ENCODE results near the gene ZNF440. TPM values are rescaled to one million over a fixed set of nuclear protein-coding genes. Genes with fewer than 3 reads are reported as not detected.
A peak's percentile ranks its signal among the peaks of the same experiment; 100 is the strongest.
"Not testable (repeated sequence)": the region's sequence is repeated elsewhere in the genome, so short reads cannot be mapped to it uniquely, and the experiment has no call there.

The ZNF440 gene
- total RNA-seq, 1 donor from 2014 or later = 9.2 TPM

DNA sequence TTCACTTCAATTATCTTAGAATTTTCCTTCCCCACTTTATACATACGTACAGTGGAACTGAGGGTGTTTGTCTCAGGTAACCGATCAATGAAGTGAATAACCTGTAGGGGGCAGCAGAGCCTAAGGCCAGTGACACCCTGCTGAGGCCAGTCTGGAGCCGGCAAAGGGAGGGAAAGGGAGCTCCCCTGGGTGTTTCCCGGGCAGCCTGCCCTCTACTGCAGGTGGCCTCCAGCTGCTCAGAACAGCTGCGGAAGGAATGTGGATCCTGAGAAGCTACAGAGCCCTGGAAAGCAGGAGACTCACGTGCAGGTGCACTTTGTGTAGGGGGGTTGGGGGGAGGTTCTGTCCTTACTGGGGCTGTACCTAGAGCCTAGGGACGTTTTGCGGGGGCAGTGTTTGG, 16.6 kb upstream of the ZNF440 start:
- H3K36me3 Mint-ChIP-seq (ENCODE audit: low read depth) = no peaks in the 10 kb centered on the region
- peak overlapping the region; percentile 78 for H3K4me3 Mint-ChIP-seq
- DNase-seq (ENCODE audit: low spot score) = peak; percentile 63
- peaks cover 14% of the 10 kb centered on the region for H3K4me1 Mint-ChIP-seq (ENCODE audit: low read depth)
- no peak overlapping the region for H3K27ac Mint-ChIP-seq
- no peaks in the 10 kb centered on the region for H3K27me3 Mint-ChIP-seq (ENCODE audit: insufficient read depth)
- intact Hi-C loops (cut with micrococcal nuclease) = loop anchor here (1.0 to 5.0 kb wide), 6 partner anchors 31 to 360 kb away; partner anchors contain the start of genes ZNF441 and ZNF625
- H3K9me3 Mint-ChIP-seq = peaks cover 14% of the 10 kb centered on the region

DNA sequence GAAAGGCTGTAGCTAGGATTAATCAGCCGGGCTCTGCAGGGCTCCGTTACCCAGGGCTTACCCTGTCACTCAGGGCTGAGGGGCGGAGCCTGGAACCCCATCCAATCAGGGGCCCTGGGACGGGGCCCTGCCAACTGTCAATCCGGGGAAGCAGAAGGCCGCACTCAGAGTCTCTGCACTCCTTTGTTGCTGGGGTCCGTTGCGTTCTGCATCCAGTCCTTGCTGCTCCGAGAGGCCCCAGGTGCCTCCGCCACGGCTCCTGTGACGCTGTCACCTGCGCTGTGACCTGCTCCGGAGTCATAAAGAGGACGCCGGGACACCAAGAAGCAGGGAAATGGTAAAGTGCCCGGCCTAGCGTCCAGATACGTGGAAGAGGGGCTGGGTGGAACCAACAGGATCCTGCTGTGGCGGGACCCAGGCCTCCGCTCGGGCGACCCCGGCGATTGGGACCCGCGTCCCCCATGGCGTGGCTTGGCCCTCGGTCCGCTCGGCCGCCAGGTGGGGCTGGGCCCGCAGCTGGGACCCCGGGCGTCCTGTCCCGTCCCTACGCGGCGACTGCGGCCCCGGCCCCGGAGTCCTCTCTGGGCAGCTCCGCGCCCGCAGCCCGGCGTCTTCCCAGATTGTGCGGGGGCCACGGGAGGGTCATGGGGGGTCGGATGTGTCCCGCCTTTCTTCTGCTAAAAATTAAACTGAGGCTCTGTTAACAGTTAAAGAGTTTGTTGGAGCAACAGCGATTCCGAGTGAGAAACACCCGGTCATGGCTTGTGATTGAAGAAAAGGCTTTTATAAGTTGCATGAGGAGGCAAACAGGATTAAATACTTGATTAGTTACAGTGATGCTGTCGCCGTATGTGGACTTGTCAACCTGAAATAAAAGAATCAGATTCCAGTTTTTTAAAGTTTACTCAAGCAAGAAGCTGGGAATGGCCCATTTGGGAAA, 15.4 kb upstream of the ZNF440 start, which contains the start of gene ZNF491:
Gene ZNF491 (plus strand): TSS at position 133 of the 940 bp plus-strand sequence. CDS start 7,431 bp downstream, outside the sequence.
- H3K27me3 Mint-ChIP-seq (ENCODE audit: insufficient read depth) = no peaks in the 10 kb centered on the region
- H3K36me3 Mint-ChIP-seq (ENCODE audit: low read depth) = no peaks in the 10 kb centered on the region
- DNase-seq (ENCODE audit: low spot score) = peak; percentile 63
- H3K9me3 Mint-ChIP-seq = peaks cover 15% of the 10 kb centered on the region
- H3K4me1 Mint-ChIP-seq (ENCODE audit: low read depth) = peaks cover 14% of the 10 kb centered on the region
- intact Hi-C loops (cut with micrococcal nuclease) = loop anchor here (1.0 to 5.0 kb wide), 3 partner anchors 16 to 359 kb away; partner anchors contain the start of genes ZNF440 and ZNF625
- no peak within 1 kb of the TSS for H3K27ac Mint-ChIP-seq
- peak within 1 kb of the TSS; percentile 78 for H3K4me3 Mint-ChIP-seq

DNA sequence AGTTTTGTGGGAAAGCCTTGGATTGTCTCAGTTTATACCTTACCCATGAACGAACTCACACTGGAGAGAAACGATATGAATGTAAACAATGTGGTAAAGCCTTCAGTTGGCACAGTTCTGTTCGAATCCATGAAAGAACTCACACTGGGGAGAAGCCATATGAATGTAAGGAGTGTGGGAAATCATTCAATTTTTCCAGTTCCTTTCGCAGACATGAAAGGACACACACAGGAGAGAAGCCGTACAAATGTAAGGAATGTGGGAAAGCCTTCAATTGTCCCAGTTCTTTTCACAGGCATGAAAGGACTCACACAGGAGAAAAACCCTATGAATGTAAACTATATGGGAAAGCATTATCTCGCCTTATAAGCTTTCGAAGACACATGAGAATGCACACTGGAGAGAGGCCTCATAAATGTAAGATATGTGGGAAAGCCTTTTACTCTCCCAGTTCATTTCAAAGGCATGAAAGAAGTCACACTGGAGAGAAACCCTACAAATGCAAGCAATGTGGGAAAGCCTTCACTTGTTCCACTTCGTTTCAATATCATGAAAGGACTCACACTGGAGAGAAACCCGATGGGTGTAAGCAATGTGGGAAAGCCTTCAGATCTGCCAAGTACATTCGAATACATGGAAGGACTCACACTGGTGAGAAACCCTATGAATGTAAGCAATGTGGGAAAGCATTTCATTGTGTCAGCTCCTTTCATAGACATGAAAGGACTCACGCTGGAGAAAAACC, 7.5 kb upstream of the ZNF440 start:
- Mint-ChIP-seq H3K9me3 (peaks cover 61% of the 10 kb centered on the region), H3K4me3 (no peak overlapping the region), H3K4me1 (ENCODE audit: low read depth) (no peaks in the 10 kb centered on the region), H3K27ac (no peak overlapping the region), H3K27me3 (ENCODE audit: insufficient read depth) (peaks cover 1% of the 10 kb centered on the region), H3K36me3 (ENCODE audit: low read depth) (peaks cover 2% of the 10 kb centered on the region)
- no peak for DNase-seq (ENCODE audit: low spot score)
- intact Hi-C loops (cut with micrococcal nuclease) = no loop called here

DNA sequence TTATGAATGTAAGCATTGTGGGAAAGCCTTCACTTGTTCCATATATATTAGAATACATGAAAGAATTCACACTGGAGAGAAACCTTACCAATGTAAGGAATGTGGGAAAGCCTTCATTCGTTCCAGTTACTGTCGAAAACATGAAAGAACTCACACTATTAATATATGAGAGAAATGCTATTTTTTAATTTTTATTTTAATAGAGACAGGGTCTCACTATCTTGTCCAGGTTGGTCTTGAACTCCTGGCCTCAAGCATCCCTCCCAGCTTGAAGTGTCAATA, 7.0 kb upstream of the ZNF440 start:
- Mint-ChIP-seq H3K4me1 (ENCODE audit: low read depth) (no peaks in the 10 kb centered on the region), H3K36me3 (ENCODE audit: low read depth) (peaks cover 2% of the 10 kb centered on the region)
- intact Hi-C loops (cut with micrococcal nuclease) = no loop called here

DNA sequence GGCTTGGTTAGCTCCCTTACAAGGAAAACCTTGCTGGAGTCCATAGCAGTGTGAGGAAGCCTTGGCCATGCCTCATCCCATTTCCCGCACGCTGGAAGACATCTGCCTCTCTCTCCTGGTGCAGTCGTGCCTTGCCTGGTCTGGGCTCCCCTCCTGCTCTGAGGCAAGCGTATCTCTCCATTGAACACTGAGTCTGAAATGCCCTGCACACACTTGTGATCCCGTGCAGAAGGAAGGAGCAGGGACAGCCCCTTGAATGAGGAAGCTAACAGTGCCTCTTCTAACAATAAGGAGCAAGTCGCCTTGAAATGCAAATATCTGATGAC, 407 bp upstream of the ZNF440 start:
- intact Hi-C loops (cut with micrococcal nuclease) = loop anchor here (1.0 to 2.0 kb wide), 7 partner anchors 15 to 327 kb away; partner anchors contain the start of genes ZNF20, ZNF439, ZNF491 and ZNF700
- DNase-seq (ENCODE audit: low spot score) = no peak
- H3K4me1 Mint-ChIP-seq (ENCODE audit: low read depth) = peaks cover 13% of the 10 kb centered on the region
- peaks cover 16% of the 10 kb centered on the region for H3K36me3 Mint-ChIP-seq (ENCODE audit: low read depth)
- H3K9me3 Mint-ChIP-seq = peaks cover 42% of the 10 kb centered on the region
- peak overlapping the region; percentile 69 for H3K27ac Mint-ChIP-seq
- peak overlapping the region; percentile 88 for H3K4me3 Mint-ChIP-seq
- H3K27me3 Mint-ChIP-seq (ENCODE audit: insufficient read depth) = peaks cover 1% of the 10 kb centered on the region

More for the DNA sequence above, 7.0 kb upstream of the ZNF440 start:
- Mint-ChIP-seq H3K27me3 (ENCODE audit: insufficient read depth) (peaks cover 1% of the 10 kb centered on the region), H3K27ac (no peak overlapping the region), H3K4me3 (no peak overlapping the region), H3K9me3 (peaks cover 59% of the 10 kb centered on the region)
- DNase-seq (ENCODE audit: low spot score) = no peak

DNA sequence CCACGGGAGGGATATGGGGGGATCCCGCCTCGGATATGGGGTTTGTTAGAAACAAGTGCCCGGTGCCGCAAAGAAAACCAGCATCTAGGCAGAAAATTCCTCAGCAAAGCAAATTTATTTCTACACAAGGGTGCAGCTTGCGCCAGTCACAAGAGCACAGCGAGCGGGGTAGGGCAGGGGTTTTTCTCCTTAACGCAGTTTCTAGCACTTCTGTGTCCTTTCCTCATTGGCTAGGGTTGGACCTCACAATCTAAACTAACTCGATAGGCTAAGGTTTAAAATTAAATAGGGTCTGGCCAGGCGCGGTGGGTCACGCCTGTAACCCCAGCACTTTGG, 595 bp downstream of the ZNF440 start:
- H3K4me3 Mint-ChIP-seq = peak overlapping the region; percentile 88
- H3K27ac Mint-ChIP-seq = no peak overlapping the region
- intact Hi-C loops (cut with micrococcal nuclease) = loop anchor here (1.0 to 2.0 kb wide), 7 partner anchors 16 to 326 kb away; partner anchors contain the start of genes ZNF20, ZNF439, ZNF491 and ZNF700
- peaks cover 42% of the 10 kb centered on the region for H3K9me3 Mint-ChIP-seq
- H3K4me1 Mint-ChIP-seq (ENCODE audit: low read depth) = peaks cover 13% of the 10 kb centered on the region
- H3K36me3 Mint-ChIP-seq (ENCODE audit: low read depth) = peaks cover 18% of the 10 kb centered on the region
- DNase-seq (ENCODE audit: low spot score) = no peak
- H3K27me3 Mint-ChIP-seq (ENCODE audit: insufficient read depth) = peaks cover 1% of the 10 kb centered on the region

DNA sequence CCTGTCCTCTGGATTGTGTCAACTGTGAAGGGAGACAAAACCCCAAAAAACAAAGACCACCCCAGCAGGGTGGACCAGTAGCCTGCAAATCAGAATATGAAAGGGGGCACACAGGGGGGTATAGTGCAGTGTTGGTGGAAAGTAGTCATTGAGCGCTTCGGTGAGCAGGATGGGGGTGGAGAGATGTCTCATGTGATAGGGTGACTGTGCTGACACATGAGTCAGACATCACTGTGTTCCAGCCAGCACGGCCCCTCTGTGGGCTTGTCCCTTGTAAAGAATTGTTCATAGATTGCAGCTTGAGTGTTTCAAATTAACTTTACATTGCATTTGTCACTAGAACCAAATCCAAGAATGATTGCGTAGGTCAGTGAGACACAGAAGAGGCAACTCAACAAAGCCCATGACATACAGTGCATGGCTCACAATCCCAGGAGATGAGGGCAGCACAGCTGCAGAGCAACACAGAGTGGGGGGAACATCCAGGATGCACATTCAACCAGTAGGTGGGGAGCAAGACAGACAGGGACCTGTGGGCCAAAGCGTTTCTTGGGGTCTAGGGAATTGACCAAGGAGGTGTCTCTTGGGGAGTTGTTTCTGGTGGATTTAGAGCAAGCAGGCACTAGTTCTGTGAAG, 7.5 kb downstream of the ZNF440 start:
- no peaks in the 10 kb centered on the region for H3K27me3 Mint-ChIP-seq (ENCODE audit: insufficient read depth)
- H3K4me3 Mint-ChIP-seq = no peak overlapping the region
- intact Hi-C loops (cut with micrococcal nuclease) = no loop called here
- no peak for DNase-seq (ENCODE audit: low spot score)
- H3K36me3 Mint-ChIP-seq (ENCODE audit: low read depth) = peaks cover 37% of the 10 kb centered on the region
- peaks cover 65% of the 10 kb centered on the region for H3K9me3 Mint-ChIP-seq
- H3K4me1 Mint-ChIP-seq (ENCODE audit: low read depth) = no peaks in the 10 kb centered on the region
- H3K27ac Mint-ChIP-seq = no peak overlapping the region

DNA sequence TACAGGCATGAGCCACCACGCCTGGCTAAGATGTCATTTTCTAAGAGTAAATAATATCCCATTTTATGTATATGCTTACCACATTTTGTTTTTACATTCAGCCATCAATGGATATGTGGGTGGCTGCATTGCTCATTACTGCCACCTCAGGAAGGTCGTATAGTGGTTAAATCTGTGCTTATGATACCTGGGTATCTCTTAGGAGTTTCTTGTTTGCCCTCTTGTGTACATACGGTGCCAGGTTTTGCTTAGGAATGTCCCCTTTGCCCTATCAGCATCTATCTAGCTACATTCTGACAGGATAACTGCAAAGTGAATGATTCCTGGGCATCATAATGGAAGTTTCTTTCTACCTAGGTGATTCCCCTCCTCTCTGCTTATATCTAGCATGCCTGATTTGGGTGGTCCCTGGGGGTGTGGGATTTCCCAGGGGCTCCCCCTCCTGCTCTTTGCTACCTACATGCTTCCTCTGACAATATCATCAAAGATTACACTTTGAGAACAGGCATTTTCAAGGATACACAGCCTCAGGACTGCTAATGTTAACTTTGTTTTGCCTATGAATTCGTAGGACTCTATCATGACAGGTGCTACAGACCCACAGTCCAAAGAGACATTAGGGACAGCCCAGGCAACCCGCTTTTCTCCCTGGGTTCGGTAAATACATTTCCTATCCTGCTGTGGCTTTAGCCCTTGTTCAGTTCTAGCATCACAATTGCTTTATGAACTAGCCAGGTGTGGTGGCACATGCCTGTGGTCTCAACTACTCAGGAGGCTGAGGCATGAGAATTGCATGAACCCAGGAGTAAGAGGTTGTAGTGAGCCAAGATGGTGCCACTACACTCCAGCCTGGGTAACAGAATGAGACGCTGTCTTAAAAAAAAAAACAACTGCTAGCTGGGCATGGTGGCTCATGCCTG, 15.1 kb downstream of the ZNF440 start:
- DNase-seq (ENCODE audit: low spot score); H3K27me3 Mint-ChIP-seq (ENCODE audit: insufficient read depth); intact Hi-C loops (cut with micrococcal nuclease): not testable (repeated sequence)

DNA sequence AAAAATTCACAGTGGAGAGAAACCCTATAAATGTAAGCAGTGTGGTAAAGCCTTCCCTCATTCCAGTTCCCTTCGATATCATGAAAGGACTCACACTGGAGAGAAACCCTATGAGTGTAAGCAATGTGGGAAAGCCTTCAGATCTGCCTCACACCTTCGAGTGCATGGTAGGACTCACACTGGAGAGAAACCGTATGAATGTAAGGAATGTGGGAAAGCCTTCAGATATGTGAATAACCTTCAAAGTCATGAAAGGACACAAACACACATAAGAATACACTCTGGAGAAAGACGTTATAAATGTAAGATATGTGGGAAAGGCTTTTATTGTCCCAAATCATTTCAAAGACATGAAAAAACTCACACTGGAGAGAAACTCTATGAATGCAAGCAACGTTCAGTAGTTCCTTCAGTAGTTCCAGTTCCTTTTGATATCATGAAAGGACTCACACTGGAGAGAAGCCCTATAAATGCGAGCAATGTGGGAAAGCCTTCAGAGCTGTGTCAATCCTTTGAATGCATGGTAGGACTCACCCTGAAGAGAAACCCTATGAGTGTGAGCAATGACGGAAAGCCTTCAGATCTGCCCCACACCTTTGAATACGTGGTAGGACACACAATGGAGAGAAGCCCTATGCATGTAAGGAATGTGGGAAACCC, 18.3 kb downstream of the ZNF440 start:
- Mint-ChIP-seq H3K27ac (no peak overlapping the region), H3K4me1 (ENCODE audit: low read depth) (no peaks in the 10 kb centered on the region), H3K4me3 (no peak overlapping the region), H3K36me3 (ENCODE audit: low read depth) (peaks cover 59% of the 10 kb centered on the region), H3K27me3 (ENCODE audit: insufficient read depth) (no peaks in the 10 kb centered on the region), H3K9me3 (peaks cover 69% of the 10 kb centered on the region)
- DNase-seq (ENCODE audit: low spot score) = no peak
- intact Hi-C loops (cut with micrococcal nuclease) = no loop called here

More for the DNA sequence above, 15.1 kb downstream of the ZNF440 start:
- Mint-ChIP-seq H3K9me3 (peaks cover 76% of the 10 kb centered on the region), H3K36me3 (ENCODE audit: low read depth) (peaks cover 67% of the 10 kb centered on the region)
- H3K4me1 Mint-ChIP-seq (ENCODE audit: low read depth); H3K27ac Mint-ChIP-seq; H3K4me3 Mint-ChIP-seq: not testable (repeated sequence)

DNA sequence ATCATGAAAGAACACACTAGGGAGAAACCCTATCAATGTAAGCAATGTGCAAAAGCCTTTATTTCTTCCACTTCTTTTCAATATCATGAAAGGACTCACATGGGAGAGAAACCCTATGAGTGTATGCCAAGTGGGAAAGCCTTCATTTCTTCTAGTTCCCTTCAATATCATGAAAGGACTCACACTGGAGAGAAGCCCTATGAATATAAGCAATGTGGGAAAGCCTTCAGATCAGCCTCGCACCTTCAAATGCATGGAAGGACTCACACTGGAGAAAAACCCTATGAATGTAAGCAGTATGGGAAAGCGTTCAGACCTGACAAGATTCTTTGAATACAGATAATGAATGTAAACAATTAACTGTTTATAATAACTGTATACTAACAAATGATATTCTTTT, 19.5 kb downstream of the ZNF440 start:
- Mint-ChIP-seq H3K36me3 (ENCODE audit: low read depth) (peaks cover 48% of the 10 kb centered on the region), H3K27me3 (ENCODE audit: insufficient read depth) (no peaks in the 10 kb centered on the region), H3K4me3 (no peak overlapping the region), H3K27ac (no peak overlapping the region), H3K9me3 (peaks cover 65% of the 10 kb centered on the region), H3K4me1 (ENCODE audit: low read depth) (no peaks in the 10 kb centered on the region)
- intact Hi-C loops (cut with micrococcal nuclease) = no loop called here
- no peak for DNase-seq (ENCODE audit: low spot score)

DNA sequence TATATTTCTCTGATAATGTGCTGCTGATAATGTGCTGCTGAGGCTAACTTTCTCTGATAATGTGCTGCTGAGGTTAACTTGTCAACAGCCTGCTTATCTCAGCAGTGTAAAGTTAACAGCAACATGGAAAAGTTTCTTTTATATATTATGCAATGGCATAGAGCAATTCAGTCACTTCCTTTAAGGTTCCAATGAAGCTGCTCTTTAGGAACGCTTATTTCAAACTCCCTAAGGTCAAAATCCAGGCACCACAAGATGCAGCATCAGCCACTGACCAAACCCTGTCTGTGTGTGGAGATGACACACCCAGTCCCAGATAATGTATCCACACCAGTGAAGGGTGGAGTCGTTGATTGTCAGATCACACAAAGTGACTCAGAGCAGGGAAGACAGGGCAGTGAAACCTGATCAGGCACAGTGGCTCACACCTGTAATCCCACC, 21.6 kb downstream of the ZNF440 start:
- DNase-seq (ENCODE audit: low spot score); H3K4me1 Mint-ChIP-seq (ENCODE audit: low read depth); H3K4me3 Mint-ChIP-seq; H3K27ac Mint-ChIP-seq; H3K27me3 Mint-ChIP-seq (ENCODE audit: insufficient read depth); intact Hi-C loops (cut with micrococcal nuclease): not testable (repeated sequence)
- H3K36me3 Mint-ChIP-seq (ENCODE audit: low read depth) = peaks cover 32% of the 10 kb centered on the region
- peaks cover 67% of the 10 kb centered on the region for H3K9me3 Mint-ChIP-seq

Data from activated T-helper 1 cell treated with anti-CD3 and anti-CD28 coated beads, Interleukin-12 subunit alpha, Interleukin-12 subunit beta, Interleukin-2, Interleukin-4 antibody, amounts not matched to agents 30 ng/mL and 10 ng/mL and 1 ng/mL, durations not matched to agents 14 hours and 24 hours and 36 hours (primary cell).